IPS-NIHi11 (cell line): Measurements from ENCODE around the gene GNG4.
"Not testable (repeated sequence)": the region's sequence is repeated elsewhere in the genome, so short reads cannot be mapped to it uniquely, and the experiment has no call there.

ENCODE experiments used
- DNase-seq: peaks from one replicate; pipeline ENCODE4 v3.0.0; 2012; ENCODE audit warnings: mixed read lengths, low spot score

Gene GNG4

DNA sequence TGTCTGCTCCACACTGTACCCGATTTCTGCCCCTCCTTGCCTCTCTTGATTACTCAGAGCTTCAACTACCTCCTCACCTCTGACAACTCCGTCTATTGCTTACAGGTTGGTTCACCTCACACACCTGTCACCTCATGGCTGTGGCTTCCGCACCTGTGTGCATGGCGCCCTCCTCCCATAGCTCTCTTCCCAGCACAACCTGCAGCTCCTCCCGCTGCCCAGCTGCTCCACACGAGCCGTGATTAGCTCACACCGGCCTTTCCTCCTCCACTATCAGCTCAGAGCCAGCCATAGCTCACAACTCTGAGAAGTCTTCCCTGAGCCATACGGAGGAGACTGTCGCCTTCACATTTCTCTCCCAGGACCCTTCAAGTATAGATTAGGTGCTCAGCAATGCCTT is 67.5 kb downstream of the GNG4 start:
- no peak for DNase-seq

DNA sequence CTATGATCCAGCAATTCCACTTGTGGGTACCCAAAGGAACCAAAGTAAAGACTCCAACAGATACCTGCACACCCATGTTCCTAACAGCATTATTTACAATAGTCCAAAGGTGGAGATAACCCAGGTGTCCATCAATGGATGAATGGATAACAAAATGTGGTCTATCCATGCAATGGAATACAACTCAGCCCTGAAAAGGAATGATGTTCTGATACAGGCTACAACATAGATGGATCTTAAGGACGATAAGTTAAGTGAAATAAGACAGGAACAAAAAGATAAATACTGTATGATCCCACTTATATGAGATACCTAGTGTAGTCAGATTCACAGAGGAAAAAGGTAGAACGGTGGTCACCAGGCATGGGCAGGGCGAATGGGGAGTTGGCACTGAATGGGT is 69.7 kb downstream of the GNG4 start:
- no peak for DNase-seq

DNA sequence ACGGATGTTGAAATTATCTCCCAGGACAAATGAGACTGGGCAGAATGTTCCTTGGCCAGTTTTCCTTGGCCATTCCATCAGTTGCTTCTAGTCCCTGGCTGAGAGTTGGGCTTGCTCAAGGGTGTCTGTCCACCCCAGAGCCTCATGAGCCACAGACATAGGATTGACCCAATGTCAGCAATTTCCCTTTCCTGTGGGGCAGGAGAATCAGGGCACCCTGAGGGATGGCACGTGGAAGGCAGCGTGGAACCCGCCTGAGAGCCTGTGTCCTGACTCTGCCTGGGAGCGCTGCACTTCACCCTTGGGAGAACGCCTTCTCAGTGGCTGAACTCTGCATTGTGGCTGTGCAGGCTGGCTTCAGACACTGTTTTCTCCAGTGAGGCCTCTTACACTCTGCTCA is 74.0 kb downstream of the GNG4 start:
- DNase-seq: no peak

GRCh38 chr1:235573880-235574279 is 75.7 kb downstream of the GNG4 start:
- DNase-seq: no peak

GRCh38 chr1:235572971-235573370 is 76.6 kb downstream of the GNG4 start:
- not testable (repeated sequence) for DNase-seq

DNA sequence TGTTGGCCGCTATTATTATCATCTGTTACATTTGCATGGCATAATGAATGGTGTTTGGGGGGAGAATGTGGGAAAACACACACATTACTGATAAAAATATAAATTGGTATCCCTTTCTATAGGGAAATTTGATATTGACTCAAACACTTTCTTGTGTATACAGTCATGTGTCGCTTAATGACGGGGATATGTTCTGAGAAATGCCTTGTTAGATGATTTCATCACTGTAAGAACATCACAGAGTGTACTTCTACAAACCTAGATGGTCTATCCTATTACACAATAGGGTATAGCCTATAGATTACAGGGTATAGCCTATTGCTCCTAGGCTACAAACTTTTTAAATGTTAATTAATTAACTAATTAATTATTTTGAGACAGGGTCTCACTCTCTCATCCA is 78.1 kb downstream of the GNG4 start:
- no peak for DNase-seq

- no peak for DNase-seq
Measured at GRCh38 chr1:235567812-235568503, 81.6 kb downstream of the GNG4 start.

DNA sequence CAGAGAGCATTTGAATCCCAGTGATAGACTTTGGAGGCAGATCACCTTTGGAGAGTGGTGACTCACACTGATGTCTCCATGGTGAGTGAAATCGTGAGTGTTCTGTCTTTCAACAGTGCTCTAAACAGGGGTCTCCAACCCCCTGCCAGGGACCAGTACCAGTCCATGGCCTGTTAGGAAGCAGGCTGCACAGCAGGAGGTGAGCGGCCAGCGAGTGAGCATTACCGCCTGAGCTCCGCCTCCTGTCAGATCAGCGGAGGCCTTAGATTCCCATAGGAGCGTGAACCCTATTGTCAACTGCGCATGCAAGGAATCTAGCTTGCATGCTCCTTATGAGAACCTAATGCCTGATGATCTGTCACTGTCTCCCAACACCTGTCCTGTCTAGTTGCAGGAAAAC is 83.5 kb downstream of the GNG4 start:
- no peak for DNase-seq

DNA sequence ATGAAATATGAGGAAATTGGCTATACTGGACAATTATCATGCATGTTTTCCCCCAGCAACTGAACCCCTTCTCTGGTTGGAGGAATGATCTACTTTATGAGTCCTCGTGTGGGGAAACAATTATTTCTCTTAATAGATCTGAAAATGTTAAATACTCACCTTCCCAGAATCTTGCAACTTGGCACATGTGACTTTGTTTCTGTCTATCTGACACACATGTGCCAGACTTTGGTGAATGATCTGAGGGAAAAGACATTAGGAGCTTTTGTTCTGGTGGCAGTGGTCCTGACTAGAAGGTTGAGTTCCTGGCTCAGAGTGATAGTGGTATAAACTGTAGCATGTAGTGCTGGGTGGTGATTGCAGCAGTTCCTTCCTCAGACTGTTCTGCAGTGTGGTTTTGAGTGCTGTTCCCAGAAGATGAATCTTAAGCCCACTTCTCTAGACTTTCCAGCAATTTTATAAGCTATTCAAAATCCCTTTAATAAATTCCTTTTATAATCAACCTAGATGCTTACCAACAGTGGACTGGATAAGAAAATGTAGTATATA is 86.0 kb downstream of the GNG4 start:
- no peak for DNase-seq

DNA sequence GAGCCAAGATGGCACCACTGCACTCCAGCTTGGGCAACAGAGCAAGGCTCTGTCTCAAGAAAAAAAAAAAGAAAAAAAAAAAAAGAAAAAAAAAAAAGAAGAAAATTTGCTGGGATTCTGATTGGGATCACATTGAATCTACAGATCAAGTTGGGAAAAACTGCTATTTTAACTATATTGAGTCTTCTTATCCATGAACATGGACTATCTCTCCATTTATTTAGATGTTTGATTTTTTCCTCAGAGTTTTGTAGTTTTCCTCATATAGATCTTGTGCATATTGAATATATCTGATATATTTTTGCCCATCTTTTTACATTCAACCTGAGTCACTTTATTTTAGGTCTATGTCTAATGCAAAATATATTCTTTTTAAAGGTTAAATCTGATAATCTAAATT is 87.0 kb downstream of the GNG4 start:
- no peak for DNase-seq

DNA sequence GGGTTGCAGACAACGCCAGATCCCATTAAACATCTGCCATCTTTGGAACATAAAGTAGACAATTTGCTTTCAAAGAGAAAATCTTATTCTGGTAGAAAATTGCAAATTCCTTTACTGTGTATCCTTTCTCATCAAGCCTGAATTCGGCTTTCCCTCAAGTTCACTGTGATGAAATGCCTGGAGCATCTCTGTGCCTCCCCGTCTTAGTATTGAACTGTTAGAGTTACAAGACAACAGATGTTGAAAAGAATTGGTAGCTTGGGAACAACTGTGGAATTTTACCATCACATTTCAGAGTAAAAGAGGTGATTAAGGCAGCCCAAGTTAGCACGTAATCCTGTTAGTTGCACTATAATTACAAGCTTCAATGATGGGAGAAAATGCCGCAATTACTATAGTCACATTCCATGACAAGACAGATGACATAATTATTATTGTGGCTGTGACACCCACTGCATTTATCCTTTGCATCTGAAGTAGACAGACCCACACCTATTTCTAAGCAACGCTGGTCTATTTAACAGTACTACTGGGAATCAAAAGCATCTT is 90.9 kb downstream of the GNG4 start:
- no peak for DNase-seq

GRCh38 chr1:235557495-235557894 is 92.1 kb downstream of the GNG4 start:
- DNase-seq: peak; percentile 55

GRCh38 chr1:235556807-235557206 is 92.8 kb downstream of the GNG4 start:
- no peak for DNase-seq

GRCh38 chr1:235553112-235553551 is 96.5 kb downstream of the GNG4 start:
- DNase-seq: no peak

GRCh38 chr1:235552146-235552716 is 97.4 kb downstream of the GNG4 start:
- DNase-seq: no peak

DNA sequence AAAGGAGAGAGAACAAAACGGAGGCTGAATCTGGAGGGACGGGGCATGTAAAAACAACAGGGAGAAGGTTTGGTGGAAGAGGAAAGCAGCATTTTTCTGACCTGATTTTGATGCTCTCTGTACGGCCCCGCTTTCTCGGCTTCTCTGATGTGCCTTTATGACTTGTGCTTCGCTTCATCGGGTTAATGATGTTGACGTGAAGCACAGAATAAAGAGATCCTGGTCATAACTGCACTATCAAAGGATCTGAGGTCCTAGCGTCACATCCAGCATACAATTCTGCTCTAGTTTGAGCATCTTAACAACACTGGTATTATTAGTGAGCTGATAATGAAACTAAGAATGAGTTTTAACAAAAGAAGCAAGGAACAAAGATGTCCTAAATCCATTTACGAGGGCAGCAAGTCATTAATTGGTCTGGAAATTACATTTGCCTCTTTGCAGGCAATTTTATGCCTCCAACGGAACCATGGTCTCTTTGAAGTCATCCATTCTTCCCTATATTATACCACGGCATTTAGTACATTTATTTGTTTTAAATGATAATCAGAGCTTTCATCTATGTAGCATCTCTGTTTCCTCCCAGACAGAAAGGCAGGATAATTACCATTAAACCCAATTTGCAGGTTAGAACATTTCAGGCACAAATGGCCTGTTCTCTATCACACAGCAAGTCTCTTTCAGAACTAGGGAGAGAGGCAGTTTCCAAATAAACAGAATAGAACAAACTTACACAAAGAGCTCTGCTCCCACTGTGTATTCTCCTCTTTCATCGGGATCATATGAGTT is 100.0 kb downstream of the GNG4 start:
- DNase-seq: no peak

DNA sequence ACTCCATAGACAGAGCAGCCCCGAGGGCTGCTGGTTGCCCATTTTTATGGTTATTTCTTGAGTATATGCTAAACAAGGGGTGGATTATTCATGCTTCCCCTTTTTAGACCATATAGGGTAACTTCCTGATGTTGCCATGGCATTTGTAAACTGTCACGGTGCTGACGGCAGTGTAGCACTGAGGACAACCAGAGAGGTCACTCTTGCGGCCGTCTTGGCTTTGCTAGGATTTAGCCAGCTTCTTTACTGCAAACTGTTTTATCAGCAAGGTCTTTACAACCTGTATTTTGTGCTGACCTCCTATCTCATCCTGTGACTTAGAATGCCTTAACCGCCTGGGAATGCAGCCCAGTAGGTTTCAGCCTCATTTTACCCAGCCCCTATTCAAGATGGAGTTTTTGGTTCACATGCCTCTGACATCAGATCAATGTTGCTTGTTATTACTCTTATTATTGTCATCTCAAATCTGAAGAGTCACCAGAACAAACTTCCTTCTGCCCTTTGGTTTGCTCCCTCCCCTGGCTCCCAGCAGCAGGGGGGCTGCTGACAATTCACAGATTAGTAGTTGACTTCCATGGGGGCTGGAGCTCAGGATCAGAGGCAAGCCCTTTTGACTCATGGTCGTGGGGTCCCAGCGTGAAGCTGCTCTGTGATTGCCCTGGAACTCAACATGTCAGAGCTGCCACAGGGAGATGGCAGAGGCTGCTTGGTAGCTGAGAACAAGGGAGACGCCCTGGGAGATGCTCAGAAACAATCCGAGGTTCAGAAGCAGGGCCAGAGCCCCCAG is 103.0 kb downstream of the GNG4 start:
- DNase-seq: peak; percentile 31

GRCh38 chr1:235545292-235545930 is 104.2 kb downstream of the GNG4 start:
- DNase-seq: no peak

GRCh38 chr1:235542845-235543244 is 106.7 kb downstream of the GNG4 start:
- not testable (repeated sequence) for DNase-seq

- DNase-seq: no peak
Measured at GRCh38 chr1:235533476-235534168, 116.0 kb downstream of the GNG4 start.

DNA sequence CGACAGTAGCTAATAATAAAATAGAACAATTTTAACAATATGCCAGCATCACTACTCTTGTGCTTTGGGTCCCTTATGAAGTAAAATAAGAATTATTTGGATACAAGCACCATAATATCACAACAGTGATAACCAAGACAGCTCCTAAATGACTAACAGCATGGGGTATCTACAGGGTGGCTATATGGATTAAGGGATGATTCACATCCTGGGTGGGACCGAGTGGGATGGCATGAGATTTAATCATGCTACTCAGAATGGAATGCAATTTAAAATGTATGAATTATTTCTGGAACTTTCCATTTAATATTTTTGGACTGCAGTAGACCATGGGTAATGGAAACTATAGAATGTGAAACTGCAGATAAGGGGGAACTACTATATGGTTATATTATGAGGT is 117.2 kb downstream of the GNG4 start:
- no peak for DNase-seq
